Activated CD8-positive, alpha-beta memory T cell treated with anti-CD3 and anti-CD28 coated beads for 24 hours (primary cell): Measurements from ENCODE around the gene ZNF300.
"Not testable (repeated sequence)": the region's sequence is repeated elsewhere in the genome, so short reads cannot be mapped to it uniquely, and the experiment has no call there.

ENCODE experiments used
- DNase-seq: peaks from one replicate; pipeline ENCODE4 v3.0.0-alpha.2; 2020

ZNF300 gene

GRCh38 chr5:150845185-150845859 is 59.5 kb downstream of the ZNF300 start:
- DNase-seq, result not testable (repeated sequence)
